WERI-Rb-1 (cell line): ENCODE data around the gene RIBC1.

Experiments used
- DNase-seq: peaks from one replicate; pipeline ENCODE4 v3.0.0-alpha.2; 2020
- H3K27ac ChIP-seq: fragments of 250-450 bp; sonication (Bioruptor Pico); 2 replicates; pipeline ENCODE4 v1.5.1; 2020; ENCODE audit warnings: mild to moderate bottlenecking, moderate library complexity
- H3K27me3 ChIP-seq: fragments of 250-450 bp; sonication (Bioruptor Pico); 2 replicates; pipeline ENCODE4 v1.5.1; 2021; ENCODE audit warnings: mild to moderate bottlenecking, low read depth, moderate library complexity; ENCODE audit not compliant: insufficient read depth, severe bottlenecking
- H3K36me3 ChIP-seq: fragments of 250-450 bp; sonication (Bioruptor Pico); 2 replicates; pipeline ENCODE4 v1.5.1; 2020; ENCODE audit warnings: mild to moderate bottlenecking, moderate library complexity
- H3K4me3 ChIP-seq: 2 replicates; pipeline ENCODE4 v1.5.1; 2011; ENCODE audit warnings: low read depth, mild to moderate bottlenecking, control low read depth, low read length
- H3K9me3 ChIP-seq: fragments of 250-450 bp; sonication (Bioruptor Pico); 2 replicates; pipeline ENCODE4 v1.5.1; 2021; ENCODE audit warnings: mild to moderate bottlenecking, moderate library complexity; ENCODE audit not compliant: severe bottlenecking
- TF ChIP-seq, protein P1 (sequence below): IDR thresholded peaks from 2 replicates; pipeline ENCODE4 v1.5.1; 2011; ENCODE audit warnings: low read depth, mild to moderate bottlenecking, control low read depth, inconsistent platforms, low read length

The RIBC1 gene

GRCh38 chrX:53479301-53479700 lies 56.6 kb downstream of the RIBC1 start:
- TF ChIP-seq, protein P1, sequence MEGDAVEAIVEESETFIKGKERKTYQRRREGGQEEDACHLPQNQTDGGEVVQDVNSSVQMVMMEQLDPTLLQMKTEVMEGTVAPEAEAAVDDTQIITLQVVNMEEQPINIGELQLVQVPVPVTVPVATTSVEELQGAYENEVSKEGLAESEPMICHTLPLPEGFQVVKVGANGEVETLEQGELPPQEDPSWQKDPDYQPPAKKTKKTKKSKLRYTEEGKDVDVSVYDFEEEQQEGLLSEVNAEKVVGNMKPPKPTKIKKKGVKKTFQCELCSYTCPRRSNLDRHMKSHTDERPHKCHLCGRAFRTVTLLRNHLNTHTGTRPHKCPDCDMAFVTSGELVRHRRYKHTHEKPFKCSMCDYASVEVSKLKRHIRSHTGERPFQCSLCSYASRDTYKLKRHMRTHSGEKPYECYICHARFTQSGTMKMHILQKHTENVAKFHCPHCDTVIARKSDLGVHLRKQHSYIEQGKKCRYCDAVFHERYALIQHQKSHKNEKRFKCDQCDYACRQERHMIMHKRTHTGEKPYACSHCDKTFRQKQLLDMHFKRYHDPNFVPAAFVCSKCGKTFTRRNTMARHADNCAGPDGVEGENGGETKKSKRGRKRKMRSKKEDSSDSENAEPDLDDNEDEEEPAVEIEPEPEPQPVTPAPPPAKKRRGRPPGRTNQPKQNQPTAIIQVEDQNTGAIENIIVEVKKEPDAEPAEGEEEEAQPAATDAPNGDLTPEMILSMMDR, result no peak
- peaks cover 13% of the 10 kb centered on the region for H3K27me3 ChIP-seq
- no peak for DNase-seq
- no peaks in the 10 kb centered on the region for H3K36me3 ChIP-seq
- H3K9me3 ChIP-seq, result no peaks in the 10 kb centered on the region
- no peak overlapping the region for H3K27ac ChIP-seq
- no peak overlapping the region for H3K4me3 ChIP-seq
